HG03064 (cell line): ENCODE data around the gene MYO15B.

Source experiments
- ATAC-seq: cut with Tn5 transposase; IDR thresholded peaks from one replicate; pipeline ENCODE4 v1.9.1; 2021; ENCODE audit warnings: low read depth; ENCODE audit not compliant: unreplicated experiment

The MYO15B gene

GRCh38 chr17:75587675-75588595 is at the start of gene MYO15B:
Gene MYO15B, plus strand, starts transcription at chr17:75587800. Its CDS starts 258 bp downstream, at chr17:75588058.
- peak; percentile 4 for ATAC-seq

GRCh38 chr17:75539967-75540729 is 47.5 kb upstream of the MYO15B start:
- ATAC-seq, result no peak

GRCh38 chr17:75540923-75541503 is 46.6 kb upstream of the MYO15B start:
- ATAC-seq, result no peak

GRCh38 chr17:75542229-75542628 is 45.4 kb upstream of the MYO15B start:
- ATAC-seq, result no peak

GRCh38 chr17:75542728-75543336 is 44.8 kb upstream of the MYO15B start:
- no peak for ATAC-seq

- no peak for ATAC-seq
These were observed 43.4 kb upstream of the MYO15B start for GRCh38 chr17:75544250-75544649.

GRCh38 chr17:75546181-75546580 is 41.4 kb upstream of the MYO15B start:
- ATAC-seq, result no peak

GRCh38 chr17:75547091-75547490 is 40.5 kb upstream of the MYO15B start:
- no peak for ATAC-seq

- no peak for ATAC-seq
These were observed 38.8 kb upstream of the MYO15B start for GRCh38 chr17:75548813-75549212.

- no peak for ATAC-seq
These were observed 38.1 kb upstream of the MYO15B start for GRCh38 chr17:75549246-75550138.

GRCh38 chr17:75550139-75550465 is 37.5 kb upstream of the MYO15B start:
- ATAC-seq, result no peak

- ATAC-seq, result no peak
These were observed 36.3 kb upstream of the MYO15B start for GRCh38 chr17:75551266-75551665.

- ATAC-seq, result no peak
These were observed 34.9 kb upstream of the MYO15B start for GRCh38 chr17:75552425-75553294.

GRCh38 chr17:75553295-75554110 is 34.1 kb upstream of the MYO15B start:
- ATAC-seq, result no peak

- no peak for ATAC-seq
These were observed 31.9 kb upstream of the MYO15B start for GRCh38 chr17:75555679-75556153.

GRCh38 chr17:75557075-75557851 is 30.3 kb upstream of the MYO15B start:
- ATAC-seq, result no peak
